Cerebellar cortex (tissue), 1 donor: Measurements from ENCODE around the gene NDUFB6.
A peak's percentile ranks its signal among the peaks of the same experiment; 100 is the strongest.
"Not testable (repeated sequence)": the region's sequence is repeated elsewhere in the genome, so short reads cannot be mapped to it uniquely, and the experiment has no call there.

Experiments
- DNase-seq: peaks from one replicate; pipeline ENCODE4 v3.0.0-alpha.2; 2015; ENCODE audit warnings: low spot score

The NDUFB6 gene

GRCh38 chr9:32570262-32570661 is 2.7 kb downstream of the NDUFB6 start:
- DNase-seq, result no peak

GRCh38 chr9:32566770-32567169 is 6.2 kb downstream of the NDUFB6 start:
- no peak for DNase-seq

GRCh38 chr9:32565967-32566366 is 7.0 kb downstream of the NDUFB6 start:
- DNase-seq, result no peak

GRCh38 chr9:32558408-32558934 is 14.5 kb downstream of the NDUFB6 start:
- DNase-seq, result no peak

GRCh38 chr9:32554591-32554990 is 18.4 kb downstream of the NDUFB6 start:
- DNase-seq, result no peak

- DNase-seq, result no peak
Observed at GRCh38 chr9:32554107-32554506, 18.9 kb downstream of the NDUFB6 start.

GRCh38 chr9:32552172-32552872 is 20.6 kb downstream of the NDUFB6 start, which contains the start of the genes SMIM27 and TOPORS:
TSS of gene SMIM27 (plus strand) at chr9:32552327. CDS start at chr9:32552435, 108 bp downstream.
TSS of gene TOPORS (minus strand) at chr9:32552586. CDS start at chr9:32552436, 150 bp downstream.
- DNase-seq, result peak; percentile 97

GRCh38 chr9:32551276-32552051 is 21.5 kb downstream of the NDUFB6 start:
- peak; percentile 66 for DNase-seq

- peak; percentile 96 for DNase-seq
Observed at GRCh38 chr9:32550562-32551275, 22.2 kb downstream of the NDUFB6 start.

- peak; percentile 36 for DNase-seq
Observed at GRCh38 chr9:32550150-32550561, 22.8 kb downstream of the NDUFB6 start.

- DNase-seq, result not testable (repeated sequence)
Observed at GRCh38 chr9:32548213-32548612, 24.7 kb downstream of the NDUFB6 start.

GRCh38 chr9:32545884-32546283 is 27.1 kb downstream of the NDUFB6 start:
- DNase-seq, result no peak

- DNase-seq, result no peak
Observed at GRCh38 chr9:32543047-32543446, 29.9 kb downstream of the NDUFB6 start.

- DNase-seq, result no peak
Observed at GRCh38 chr9:32533816-32534215, 39.1 kb downstream of the NDUFB6 start.

- no peak for DNase-seq
Observed at GRCh38 chr9:32533336-32533735, 39.6 kb downstream of the NDUFB6 start.

GRCh38 chr9:32526707-32527048 is 46.3 kb downstream of the NDUFB6 start:
- no peak for DNase-seq

GRCh38 chr9:32526041-32526706 is 46.8 kb downstream of the NDUFB6 start, which contains the start of gene RIGI:
TSS of gene RIGI (minus strand) at chr9:32526196. CDS start at chr9:32526166, 30 bp downstream.
- peak; percentile 84 for DNase-seq

GRCh38 chr9:32525709-32526030 is 47.3 kb downstream of the NDUFB6 start:
- DNase-seq, result no peak

GRCh38 chr9:32524892-32525708 is 47.9 kb downstream of the NDUFB6 start:
- DNase-seq, result peak; percentile 25

- DNase-seq, result not testable (repeated sequence)
Observed at GRCh38 chr9:32524558-32524891, 48.4 kb downstream of the NDUFB6 start.

GRCh38 chr9:32523910-32524309 is 49.0 kb downstream of the NDUFB6 start:
- DNase-seq, result no peak
